Fibroblast of lung (primary cell): ENCODE measurements around the gene SLC4A1AP. TPM values are rescaled to one million over a fixed set of nuclear protein-coding genes. Genes with fewer than 3 reads are reported as not detected.

Source experiments
- DNase-seq, 2 donors: peaks; one replicate each; pipeline versions ENCODE4 v3.0.0 to v3.0.0-alpha.2; 2010; ENCODE audit warnings: low read depth in 2 of 2
- H2AFZ ChIP-seq: 2 replicates; pipeline ENCODE4 v1.5.1; 2012; ENCODE audit warnings: low read length, control low read depth, inconsistent platforms
- H3K27ac ChIP-seq: 2 replicates; pipeline ENCODE4 v1.5.1; 2011; ENCODE audit warnings: low read length, control low read depth; ENCODE audit not compliant: insufficient read depth
- H3K27me3 ChIP-seq: 2 replicates; pipeline ENCODE4 v1.5.1; 2011; ENCODE audit warnings: mild to moderate bottlenecking, low read length; ENCODE audit not compliant: control insufficient read depth, insufficient read depth
- H3K36me3 ChIP-seq: 2 replicates; pipeline ENCODE4 v1.5.1; 2011; ENCODE audit warnings: low read length; ENCODE audit not compliant: control insufficient read depth, insufficient read depth
- H3K4me1 ChIP-seq: 2 replicates; pipeline ENCODE4 v1.5.1; 2011; ENCODE audit warnings: low read length; ENCODE audit not compliant: control insufficient read depth, insufficient read depth; ENCODE audit errors: extremely low read depth
- H3K4me2 ChIP-seq: 2 replicates; pipeline ENCODE4 v1.5.1; 2011; ENCODE audit warnings: low read length, control low read depth; ENCODE audit not compliant: insufficient read depth; ENCODE audit errors: extremely low read depth
- H3K4me3 ChIP-seq, 4 experiments: fragments of 200-600 bp in 1 of 4; sonication (generic) in 1 of 4; replicated peaks in 1 of 4; 2 replicates each; pipeline ENCODE4 v1.5.1; 2011 to 2016; ENCODE audit warnings: low read length in 4 of 4, low read depth in 3 of 4, mild to moderate bottlenecking in 3 of 4, control low read depth in 2 of 4, inconsistent platforms in 1 of 4, mixed read lengths in 1 of 4; ENCODE audit not compliant: insufficient read depth in 1 of 4; ENCODE audit errors: control extremely low read depth in 1 of 4
- H3K79me2 ChIP-seq: 2 replicates; pipeline ENCODE4 v1.5.1; 2012; ENCODE audit warnings: mild to moderate bottlenecking, low read length, inconsistent platforms; ENCODE audit not compliant: control insufficient read depth, insufficient read depth
- H3K9ac ChIP-seq: 2 replicates; pipeline ENCODE4 v1.5.1; 2011; ENCODE audit warnings: mild to moderate bottlenecking, low read length, control low read depth; ENCODE audit not compliant: insufficient read depth
- H3K9me3 ChIP-seq: 2 replicates; pipeline ENCODE4 v1.5.1; 2012; ENCODE audit warnings: low read depth, low read length; ENCODE audit not compliant: control insufficient read depth, insufficient read depth
- H4K20me1 ChIP-seq: 2 replicates; pipeline ENCODE4 v1.5.1; 2011; ENCODE audit warnings: low read length; ENCODE audit not compliant: control insufficient read depth, insufficient read depth; ENCODE audit errors: extremely low read depth
- EZH2 ChIP-seq: IDR thresholded peaks from 2 replicates; pipeline ENCODE4 v1.5.1; 2012; ENCODE audit warnings: low read length, control low read depth, mild to moderate bottlenecking; ENCODE audit errors: missing control alignments
- polyA plus RNA-seq, 2 donors: library from polyadenylated mRNA; depleted of rRNA in 1 of 2; stranded (reverse) in 1 of 2; unstranded in 1 of 2; fragments of >200 nt; gene quantifications; 2 replicates each; pipeline ENCODE4 v1.2.1, GENCODE V29; 2011 to 2012; ENCODE audit warnings: missing spikeins in 1 of 2
- total RNA-seq: library from RNA; depleted of rRNA; stranded (reverse); fragments of >200 nt; gene quantifications from 2 replicates; pipeline ENCODE4 v1.2.1, GENCODE V29; 2014
- TF ChIP-seq, protein P1 (sequence below), 2 donors: IDR thresholded peaks in 1 of 2; conservative IDR thresholded peaks in 1 of 2; 1 replicate in 1 of 2; 2 replicates in 1 of 2; pipeline ENCODE4 v1.5.1; 2011 to 2012; ENCODE audit warnings: low read length in 2 of 2, control low read depth in 1 of 2, inconsistent platforms in 1 of 2, low read depth in 1 of 2, mild to moderate bottlenecking in 1 of 2

The SLC4A1AP gene
- total and polyA plus RNA-seq, 2 donors (not counting 1 experiment from before 2014, with no cell fraction given) = 15.2 to 28.4 TPM

DNA sequence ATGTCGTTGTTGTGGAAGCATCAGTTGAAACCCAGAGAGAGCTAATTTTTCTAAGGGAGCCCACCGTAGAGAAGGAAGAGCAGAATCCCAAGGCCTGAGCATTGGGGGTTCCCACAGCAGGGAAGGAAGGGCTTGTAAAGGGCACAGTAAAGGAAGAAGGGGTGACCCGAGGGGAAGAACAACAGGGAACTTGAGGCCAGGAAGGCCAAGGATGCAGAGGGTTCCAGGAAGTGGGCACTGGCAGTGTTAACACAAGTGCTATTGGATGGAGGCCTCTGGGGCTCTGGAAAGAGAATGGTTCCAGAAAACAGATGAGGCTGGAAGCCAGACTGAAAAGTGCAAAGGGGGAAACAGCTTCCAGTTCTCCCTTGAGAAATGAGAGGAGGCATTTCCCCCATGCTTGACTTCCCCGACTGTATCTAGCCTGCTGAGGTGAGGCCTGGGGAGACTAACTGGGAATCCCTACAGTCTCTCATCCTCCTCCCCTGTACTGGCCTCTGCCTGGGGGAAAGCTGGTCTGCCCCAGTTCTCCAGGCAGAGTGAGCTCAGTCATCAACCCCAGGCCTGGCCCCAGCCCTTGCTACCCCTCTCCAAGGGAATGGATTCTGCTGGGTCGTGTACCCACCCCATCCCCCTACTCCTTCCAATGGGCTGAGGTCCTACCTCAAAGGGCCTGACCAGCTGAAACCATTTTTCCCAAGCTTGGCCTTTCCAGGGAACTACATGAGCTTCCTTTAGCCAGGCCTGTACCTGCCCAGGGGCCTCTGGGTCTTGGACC lies 64.6 kb downstream of the SLC4A1AP start:
- no peak overlapping the region for H3K27ac ChIP-seq
- no peak overlapping the region for H2AFZ ChIP-seq
- H3K36me3 ChIP-seq = no peaks in the 10 kb centered on the region
- H3K9ac ChIP-seq = no peak overlapping the region
- H3K4me2 ChIP-seq = no peak overlapping the region
- H4K20me1 ChIP-seq = no peaks in the 10 kb centered on the region
- H3K27me3 ChIP-seq = no peaks in the 10 kb centered on the region
- H3K9me3 ChIP-seq = no peaks in the 10 kb centered on the region
- no peak for TF ChIP-seq EZH2
- TF ChIP-seq, protein P1, sequence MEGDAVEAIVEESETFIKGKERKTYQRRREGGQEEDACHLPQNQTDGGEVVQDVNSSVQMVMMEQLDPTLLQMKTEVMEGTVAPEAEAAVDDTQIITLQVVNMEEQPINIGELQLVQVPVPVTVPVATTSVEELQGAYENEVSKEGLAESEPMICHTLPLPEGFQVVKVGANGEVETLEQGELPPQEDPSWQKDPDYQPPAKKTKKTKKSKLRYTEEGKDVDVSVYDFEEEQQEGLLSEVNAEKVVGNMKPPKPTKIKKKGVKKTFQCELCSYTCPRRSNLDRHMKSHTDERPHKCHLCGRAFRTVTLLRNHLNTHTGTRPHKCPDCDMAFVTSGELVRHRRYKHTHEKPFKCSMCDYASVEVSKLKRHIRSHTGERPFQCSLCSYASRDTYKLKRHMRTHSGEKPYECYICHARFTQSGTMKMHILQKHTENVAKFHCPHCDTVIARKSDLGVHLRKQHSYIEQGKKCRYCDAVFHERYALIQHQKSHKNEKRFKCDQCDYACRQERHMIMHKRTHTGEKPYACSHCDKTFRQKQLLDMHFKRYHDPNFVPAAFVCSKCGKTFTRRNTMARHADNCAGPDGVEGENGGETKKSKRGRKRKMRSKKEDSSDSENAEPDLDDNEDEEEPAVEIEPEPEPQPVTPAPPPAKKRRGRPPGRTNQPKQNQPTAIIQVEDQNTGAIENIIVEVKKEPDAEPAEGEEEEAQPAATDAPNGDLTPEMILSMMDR (conservative IDR thresholded peaks at IDR 0.05 in 1 of 2, IDR thresholded peaks at IDR 0.05 in 1 of 2; ENCODE audit: low read depth in 1 of 2, low read length in 2 of 2) = no peak
- no peak overlapping the region for H3K4me3 ChIP-seq
- H3K79me2 ChIP-seq = no peaks in the 10 kb centered on the region
- H3K4me1 ChIP-seq = peaks cover 21% of the 10 kb centered on the region
- no peak for DNase-seq

DNA sequence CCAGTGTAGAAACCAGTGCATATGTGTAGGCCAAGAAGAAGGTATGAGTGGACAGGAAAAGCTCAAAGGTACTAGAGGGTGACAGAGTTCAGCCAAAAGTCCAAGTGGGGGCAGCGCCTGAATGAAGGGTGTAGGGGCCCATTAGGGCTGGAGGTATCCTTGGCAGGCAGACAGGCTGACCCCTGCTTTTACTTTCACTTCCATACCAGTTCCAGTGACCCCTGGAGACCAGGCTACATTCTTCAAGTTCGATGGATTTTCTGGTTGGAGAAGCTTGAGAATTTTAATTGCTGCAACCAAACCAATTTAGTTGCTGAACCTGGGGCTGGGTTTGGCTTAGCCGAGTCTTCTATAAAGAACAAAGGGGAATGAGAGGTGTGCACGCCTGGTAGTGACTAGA lies 65.5 kb downstream of the SLC4A1AP start:
- Histone ChIP-seq H3K27me3 (no peaks in the 10 kb centered on the region), H3K79me2 (no peaks in the 10 kb centered on the region), H3K4me2 (no peak overlapping the region), H3K4me3 (no peak overlapping the region), H3K9me3 (no peaks in the 10 kb centered on the region), H3K4me1 (peaks cover 13% of the 10 kb centered on the region), H3K9ac (no peak overlapping the region), H2AFZ (no peak overlapping the region), H3K27ac (no peak overlapping the region), H3K36me3 (no peaks in the 10 kb centered on the region), H4K20me1 (no peaks in the 10 kb centered on the region)
- no peak for TF ChIP-seq EZH2
- TF ChIP-seq, protein P1 (conservative IDR thresholded peaks at IDR 0.05 in 1 of 2, IDR thresholded peaks at IDR 0.05 in 1 of 2; ENCODE audit: low read depth in 1 of 2, low read length in 2 of 2) = no peak
- DNase-seq = no peak

DNA sequence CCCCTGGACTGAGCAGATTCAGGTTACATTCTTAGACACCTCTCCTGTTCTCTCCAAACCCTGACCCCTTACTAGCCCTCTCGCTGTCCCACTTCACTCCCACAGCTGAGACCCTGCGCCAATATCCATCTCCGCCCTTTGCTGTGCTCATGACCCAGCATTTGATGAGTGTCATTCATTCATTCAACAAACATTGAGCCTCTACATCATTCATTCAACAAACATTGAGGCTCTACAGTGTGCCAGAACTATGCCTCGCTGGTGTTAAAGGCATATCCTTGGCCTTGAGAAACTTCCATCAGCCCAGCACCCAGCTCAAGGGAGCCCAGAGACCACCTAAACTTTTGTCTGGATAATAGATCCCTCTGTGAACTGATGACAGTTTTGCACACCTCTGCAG lies 65.9 kb downstream of the SLC4A1AP start:
- TF ChIP-seq, protein P1 (conservative IDR thresholded peaks at IDR 0.05 in 1 of 2, IDR thresholded peaks at IDR 0.05 in 1 of 2; ENCODE audit: low read depth in 1 of 2, low read length in 2 of 2) = no peak
- no peak for TF ChIP-seq EZH2
- no peaks in the 10 kb centered on the region for H3K27me3 ChIP-seq
- peaks cover 11% of the 10 kb centered on the region for H3K4me1 ChIP-seq
- no peak overlapping the region for H3K4me3 ChIP-seq
- no peak for DNase-seq
- H3K79me2 ChIP-seq = no peaks in the 10 kb centered on the region
- no peaks in the 10 kb centered on the region for H3K36me3 ChIP-seq
- H2AFZ ChIP-seq = no peak overlapping the region
- H3K9ac ChIP-seq = no peak overlapping the region
- no peak overlapping the region for H3K4me2 ChIP-seq
- no peaks in the 10 kb centered on the region for H4K20me1 ChIP-seq
- no peaks in the 10 kb centered on the region for H3K9me3 ChIP-seq
- no peak overlapping the region for H3K27ac ChIP-seq
